SK-N-SH (cell line): ENCODE measurements around the gene RPL7A. TPM values are rescaled to one million over a fixed set of nuclear protein-coding genes. Genes with fewer than 3 reads are reported as not detected.

Experiments
- CTCF ChIA-PET: fragments of 300-600, 350-600 bp; formaldehyde crosslinking; extraction: SDS; loops from one replicate; lab custom pipeline; 2021; lab: Yijun Ruan, JAX
- POLR2A ChIA-PET: fragments of 350-600 bp; sonication (Branson Sonifier 250); formaldehyde crosslinking; extraction: SDS; loops from one replicate; lab custom pipeline; 2020; ENCODE audit warnings: antibody characterized with exemption, inconsistent platforms; lab: Yijun Ruan, JAX
- DNase-seq: peaks from one replicate; pipeline ENCODE4 v3.0.0; 2012
- H2AFZ ChIP-seq: fragments of 200-600 bp; sonication (generic); 2 replicates; pipeline ENCODE4 v1.8.1; 2016; ENCODE audit warnings: antibody characterized with exemption, mild to moderate bottlenecking, low read depth
- H3F3A ChIP-seq: fragments of 200-600 bp; sonication (generic); replicated peaks from 2 replicates; pipeline ENCODE3; 2016; ENCODE audit warnings: antibody characterized with exemption, mild to moderate bottlenecking; ENCODE audit not compliant: insufficient read depth
- H3K27ac ChIP-seq, 2 experiments: fragments of 200-500 bp in 1 of 2; fragments of 200-600 bp in 1 of 2; sonication (Bioruptor generic) in 1 of 2; sonication (generic), shearing (Covaris generic) in 1 of 2; 2 replicates each; pipeline versions ENCODE4 v1.5.1 to v1.6.1; 2014 to 2016; ENCODE audit warnings: low read depth in 2 of 2, inconsistent platforms in 1 of 2, low read length in 1 of 2, mild to moderate bottlenecking in 1 of 2, mixed read lengths in 1 of 2
- H3K27me3 ChIP-seq: fragments of 200-600 bp; sonication (generic), shearing (Covaris generic); 2 replicates; pipeline ENCODE4 v1.6.1; 2016; ENCODE audit warnings: mixed run types; ENCODE audit not compliant: insufficient read depth
- H3K36me3 ChIP-seq, 2 experiments: fragments of 200-500 bp in 1 of 2; fragments of 200-600 bp in 1 of 2; sonication (Bioruptor generic) in 1 of 2; sonication (generic) in 1 of 2; replicated peaks in 1 of 2; 2 replicates each; pipeline versions ENCODE3 to v1.5.1; 2014 to 2016; ENCODE audit warnings: low read length in 1 of 2, mild to moderate bottlenecking in 1 of 2; ENCODE audit not compliant: insufficient read depth in 2 of 2, control insufficient read depth in 1 of 2
- H3K4me1 ChIP-seq, 2 experiments: fragments of 200-500 bp in 1 of 2; fragments of 200-600 bp in 1 of 2; sonication (Bioruptor generic) in 1 of 2; sonication (generic), shearing (Covaris generic) in 1 of 2; 2 replicates each; pipeline versions ENCODE4 v1.5.1 to v1.6.1; 2014 to 2016; ENCODE audit warnings: low read depth in 1 of 2, low read length in 1 of 2, mixed run types in 1 of 2; ENCODE audit not compliant: insufficient read depth in 2 of 2, control insufficient read depth in 1 of 2
- H3K4me2 ChIP-seq: fragments of 200-600 bp; sonication (generic), shearing (Covaris generic); 2 replicates; pipeline ENCODE4 v1.6.1; 2017; ENCODE audit warnings: mixed run types
- H3K4me3 ChIP-seq, 2 experiments: fragments of 200-500 bp in 1 of 2; fragments of 200-600 bp in 1 of 2; sonication (Bioruptor generic) in 1 of 2; sonication (generic), shearing (Covaris generic) in 1 of 2; 2 replicates each; pipeline versions ENCODE4 v1.5.1 to v1.8.1; 2014 to 2016; ENCODE audit warnings: low read depth in 2 of 2, inconsistent platforms in 1 of 2, low read length in 1 of 2, mild to moderate bottlenecking in 1 of 2, mixed read lengths in 1 of 2, moderate library complexity in 1 of 2
- H3K79me2 ChIP-seq: fragments of 200-600 bp; sonication (generic); 2 replicates; pipeline ENCODE4 v1.8.1; 2017; ENCODE audit warnings: mild to moderate bottlenecking; ENCODE audit not compliant: insufficient read depth
- H3K9ac ChIP-seq: fragments of 200-600 bp; sonication (generic); 2 replicates; pipeline ENCODE4 v1.6.1; 2017; ENCODE audit warnings: mixed run types
- H3K9me2 ChIP-seq: fragments of 200-600 bp; sonication (generic); 2 replicates; pipeline ENCODE4 v1.6.1; 2017; ENCODE audit warnings: mixed run types
- H3K9me3 ChIP-seq: fragments of 200-600 bp; sonication (generic); 2 replicates; pipeline ENCODE4 v1.6.1; 2017; ENCODE audit warnings: mixed run types, mild to moderate bottlenecking, moderate library complexity
- H4K20me1 ChIP-seq: fragments of 200-600 bp; sonication (generic); 2 replicates; pipeline ENCODE4 v1.6.1; 2017; ENCODE audit warnings: mild to moderate bottlenecking, mixed run types; ENCODE audit not compliant: insufficient read depth
- CHD2 ChIP-seq: fragments of 150-350 bp; IDR thresholded peaks from 2 replicates; pipeline ENCODE4 v1.6.1; 2018; ENCODE audit warnings: low read length; ENCODE audit not compliant: partially characterized antibody
- ELF1 ChIP-seq: IDR thresholded peaks from 2 replicates; pipeline ENCODE4 v1.4.0; 2012
- EZH2phosphoT487 ChIP-seq: fragments of 200-600 bp; sonication (generic); IDR thresholded peaks from 2 replicates; pipeline ENCODE4 v1.6.1; 2017; ENCODE audit warnings: low read depth, mixed run types, mild to moderate bottlenecking, antibody characterized with exemption, moderate library complexity, borderline replicate concordance
- FOSL2 ChIP-seq: IDR thresholded peaks from 2 replicates; pipeline ENCODE4 v1.4.0; 2012; ENCODE audit warnings: low read depth, mild to moderate bottlenecking, moderate library complexity, borderline replicate concordance
- JUND ChIP-seq: IDR thresholded peaks from 2 replicates; pipeline ENCODE4 v1.4.0; 2012
- NFIC ChIP-seq: IDR thresholded peaks from 2 replicates; pipeline ENCODE4 v1.4.0; 2012; ENCODE audit warnings: borderline replicate concordance
- NRF1 ChIP-seq: IDR thresholded peaks from 2 replicates; pipeline ENCODE4 v1.6.1; 2012; ENCODE audit warnings: low read depth, mild to moderate bottlenecking, low read length
- POLR2AphosphoS5 ChIP-seq: IDR thresholded peaks from 2 replicates; pipeline ENCODE4 v1.6.1; 2012; ENCODE audit warnings: low read depth, low read length
- RAD21 ChIP-seq: IDR thresholded peaks from 2 replicates; pipeline ENCODE4 v1.6.1; 2012; ENCODE audit warnings: mild to moderate bottlenecking, low read length
- RCOR1 ChIP-seq: fragments of 150-350 bp; IDR thresholded peaks from 2 replicates; pipeline ENCODE4 v1.6.1; 2017; ENCODE audit warnings: antibody characterized with exemption, low read length
- TEAD4 ChIP-seq: IDR thresholded peaks from 2 replicates; pipeline ENCODE4 v1.4.0; 2012; ENCODE audit warnings: mild to moderate bottlenecking, borderline replicate concordance; ENCODE audit not compliant: insufficient read depth
- YY1 ChIP-seq: IDR thresholded peaks from 2 replicates; pipeline ENCODE4 v1.4.0; 2012; ENCODE audit warnings: low read depth, mild to moderate bottlenecking
- WGBS: methylation state at CpG from one replicate; pipeline ENCODE4 v1.1.6; 2017; ENCODE audit warnings: low lambda C conversion rate; 5-methylcytosine and 5-hydroxymethylcytosine counted together
- polyA plus RNA-seq, 3 experiments: library from polyadenylated mRNA; depleted of rRNA; stranded (reverse); fragments of >200 nt; gene quantifications; 2 replicates each; pipeline ENCODE4 v1.2.3, GENCODE V29; 2012
- TF ChIP-seq, protein P1 (sequence below): fragments of 200-600 bp; sonication (generic); IDR thresholded peaks from 2 replicates; pipeline ENCODE4 v1.6.1; 2017; ENCODE audit warnings: antibody characterized with exemption, mild to moderate bottlenecking, moderate library complexity
- TF ChIP-seq, protein P2 (sequence below): fragments of 150-350 bp; IDR thresholded peaks from 2 replicates; pipeline ENCODE4 v1.6.1; 2016; ENCODE audit warnings: mild to moderate bottlenecking, low read depth, low read length
- TF ChIP-seq, protein P3 (sequence below): fragments of 150-350 bp; IDR thresholded peaks from 2 replicates; pipeline ENCODE4 v1.6.1; 2017; ENCODE audit warnings: antibody characterized with exemption, low read length, low read depth, borderline replicate concordance
- TF ChIP-seq, protein P4 (sequence below): IDR thresholded peaks from 2 replicates; pipeline ENCODE4; 2012
- TF ChIP-seq, protein P5 (sequence below): IDR thresholded peaks from 2 replicates; pipeline ENCODE4 v1.4.0; 2012; ENCODE audit warnings: low read depth, borderline replicate concordance
- TF ChIP-seq, protein P6 (sequence below): IDR thresholded peaks from 2 replicates; pipeline ENCODE4 v1.4.0; 2012; ENCODE audit warnings: low read depth

The RPL7A gene
- polyA plus RNA-seq, 1 of the 3 experiments (the other 2 are of a cell fraction) = 4,121 TPM

DNA sequence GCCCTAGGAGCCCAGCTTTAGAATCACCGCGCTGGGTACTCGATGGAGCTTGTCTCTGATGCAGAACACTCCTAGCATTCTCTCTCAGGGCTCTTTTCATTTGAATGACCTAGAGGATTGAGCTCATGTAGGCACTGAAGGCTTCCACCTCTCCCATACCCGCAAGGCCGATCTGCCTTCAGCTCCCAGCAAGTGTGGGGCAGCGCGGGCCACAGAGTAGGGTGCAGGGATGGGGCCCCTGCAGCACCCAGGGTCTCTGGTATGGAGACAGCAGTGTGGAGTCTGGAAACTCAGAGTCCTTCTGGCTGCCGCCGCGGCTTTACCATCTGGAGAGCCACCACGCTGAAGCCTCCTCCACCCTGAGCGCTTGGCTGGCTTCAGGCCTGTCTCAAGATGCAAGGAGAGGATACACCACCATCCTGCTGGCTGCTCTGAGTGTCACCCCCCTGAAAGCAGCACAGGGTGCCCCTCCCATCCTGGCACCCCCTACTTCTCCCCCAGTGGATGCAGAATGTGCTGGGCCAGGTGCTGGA lies 41.1 kb downstream of the RPL7A start:
- H3K4me3 ChIP-seq = no peak overlapping the region
- H3F3A ChIP-seq = no peaks in the 10 kb centered on the region
- POLR2A ChIA-PET = interaction anchor here (0.9 kb wide), 1 partner anchor 12 kb away, joined by 3 read pairs; no protein-coding TSS in a partner anchor
- TF ChIP-seq CHD2 (no peak), POLR2AphosphoS5 (no peak), RCOR1 (no peak), FOSL2 (no peak), JUND (no peak), EZH2phosphoT487 (no peak), NRF1 (no peak), YY1 (no peak), NFIC (no peak), ELF1 (no peak), TEAD4 (no peak), RAD21 (no peak)
- TF ChIP-seq, protein P1, sequence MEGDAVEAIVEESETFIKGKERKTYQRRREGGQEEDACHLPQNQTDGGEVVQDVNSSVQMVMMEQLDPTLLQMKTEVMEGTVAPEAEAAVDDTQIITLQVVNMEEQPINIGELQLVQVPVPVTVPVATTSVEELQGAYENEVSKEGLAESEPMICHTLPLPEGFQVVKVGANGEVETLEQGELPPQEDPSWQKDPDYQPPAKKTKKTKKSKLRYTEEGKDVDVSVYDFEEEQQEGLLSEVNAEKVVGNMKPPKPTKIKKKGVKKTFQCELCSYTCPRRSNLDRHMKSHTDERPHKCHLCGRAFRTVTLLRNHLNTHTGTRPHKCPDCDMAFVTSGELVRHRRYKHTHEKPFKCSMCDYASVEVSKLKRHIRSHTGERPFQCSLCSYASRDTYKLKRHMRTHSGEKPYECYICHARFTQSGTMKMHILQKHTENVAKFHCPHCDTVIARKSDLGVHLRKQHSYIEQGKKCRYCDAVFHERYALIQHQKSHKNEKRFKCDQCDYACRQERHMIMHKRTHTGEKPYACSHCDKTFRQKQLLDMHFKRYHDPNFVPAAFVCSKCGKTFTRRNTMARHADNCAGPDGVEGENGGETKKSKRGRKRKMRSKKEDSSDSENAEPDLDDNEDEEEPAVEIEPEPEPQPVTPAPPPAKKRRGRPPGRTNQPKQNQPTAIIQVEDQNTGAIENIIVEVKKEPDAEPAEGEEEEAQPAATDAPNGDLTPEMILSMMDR = no peak
- TF ChIP-seq, protein P2, sequence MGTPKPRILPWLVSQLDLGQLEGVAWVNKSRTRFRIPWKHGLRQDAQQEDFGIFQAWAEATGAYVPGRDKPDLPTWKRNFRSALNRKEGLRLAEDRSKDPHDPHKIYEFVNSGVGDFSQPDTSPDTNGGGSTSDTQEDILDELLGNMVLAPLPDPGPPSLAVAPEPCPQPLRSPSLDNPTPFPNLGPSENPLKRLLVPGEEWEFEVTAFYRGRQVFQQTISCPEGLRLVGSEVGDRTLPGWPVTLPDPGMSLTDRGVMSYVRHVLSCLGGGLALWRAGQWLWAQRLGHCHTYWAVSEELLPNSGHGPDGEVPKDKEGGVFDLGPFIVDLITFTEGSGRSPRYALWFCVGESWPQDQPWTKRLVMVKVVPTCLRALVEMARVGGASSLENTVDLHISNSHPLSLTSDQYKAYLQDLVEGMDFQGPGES = no peak
- TF ChIP-seq, protein P3, sequence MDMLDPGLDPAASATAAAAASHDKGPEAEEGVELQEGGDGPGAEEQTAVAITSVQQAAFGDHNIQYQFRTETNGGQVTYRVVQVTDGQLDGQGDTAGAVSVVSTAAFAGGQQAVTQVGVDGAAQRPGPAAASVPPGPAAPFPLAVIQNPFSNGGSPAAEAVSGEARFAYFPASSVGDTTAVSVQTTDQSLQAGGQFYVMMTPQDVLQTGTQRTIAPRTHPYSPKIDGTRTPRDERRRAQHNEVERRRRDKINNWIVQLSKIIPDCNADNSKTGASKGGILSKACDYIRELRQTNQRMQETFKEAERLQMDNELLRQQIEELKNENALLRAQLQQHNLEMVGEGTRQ = no peak
- TF ChIP-seq, protein P4, sequence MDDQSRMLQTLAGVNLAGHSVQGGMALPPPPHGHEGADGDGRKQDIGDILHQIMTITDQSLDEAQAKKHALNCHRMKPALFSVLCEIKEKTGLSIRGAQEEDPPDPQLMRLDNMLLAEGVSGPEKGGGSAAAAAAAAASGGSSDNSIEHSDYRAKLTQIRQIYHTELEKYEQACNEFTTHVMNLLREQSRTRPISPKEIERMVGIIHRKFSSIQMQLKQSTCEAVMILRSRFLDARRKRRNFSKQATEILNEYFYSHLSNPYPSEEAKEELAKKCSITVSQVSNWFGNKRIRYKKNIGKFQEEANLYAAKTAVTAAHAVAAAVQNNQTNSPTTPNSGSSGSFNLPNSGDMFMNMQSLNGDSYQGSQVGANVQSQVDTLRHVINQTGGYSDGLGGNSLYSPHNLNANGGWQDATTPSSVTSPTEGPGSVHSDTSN = no peak
- TF ChIP-seq, protein P5, sequence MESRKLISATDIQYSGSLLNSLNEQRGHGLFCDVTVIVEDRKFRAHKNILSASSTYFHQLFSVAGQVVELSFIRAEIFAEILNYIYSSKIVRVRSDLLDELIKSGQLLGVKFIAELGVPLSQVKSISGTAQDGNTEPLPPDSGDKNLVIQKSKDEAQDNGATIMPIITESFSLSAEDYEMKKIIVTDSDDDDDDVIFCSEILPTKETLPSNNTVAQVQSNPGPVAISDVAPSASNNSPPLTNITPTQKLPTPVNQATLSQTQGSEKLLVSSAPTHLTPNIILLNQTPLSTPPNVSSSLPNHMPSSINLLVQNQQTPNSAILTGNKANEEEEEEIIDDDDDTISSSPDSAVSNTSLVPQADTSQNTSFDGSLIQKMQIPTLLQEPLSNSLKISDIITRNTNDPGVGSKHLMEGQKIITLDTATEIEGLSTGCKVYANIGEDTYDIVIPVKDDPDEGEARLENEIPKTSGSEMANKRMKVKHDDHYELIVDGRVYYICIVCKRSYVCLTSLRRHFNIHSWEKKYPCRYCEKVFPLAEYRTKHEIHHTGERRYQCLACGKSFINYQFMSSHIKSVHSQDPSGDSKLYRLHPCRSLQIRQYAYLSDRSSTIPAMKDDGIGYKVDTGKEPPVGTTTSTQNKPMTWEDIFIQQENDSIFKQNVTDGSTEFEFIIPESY = no peak
- TF ChIP-seq, protein P6, sequence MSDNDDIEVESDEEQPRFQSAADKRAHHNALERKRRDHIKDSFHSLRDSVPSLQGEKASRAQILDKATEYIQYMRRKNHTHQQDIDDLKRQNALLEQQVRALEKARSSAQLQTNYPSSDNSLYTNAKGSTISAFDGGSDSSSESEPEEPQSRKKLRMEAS = no peak
- TF ChIP-seq, all 33 proteins: peak for 0
- no peaks in the 10 kb centered on the region for H3K27me3 ChIP-seq
- no peaks in the 10 kb centered on the region for H3K79me2 ChIP-seq
- 92% methylated on average over 11 of the region's 12 CpGs for WGBS
- H3K4me1 ChIP-seq = no peaks in the 10 kb centered on the region
- H3K27ac ChIP-seq = no peak overlapping the region
- H3K9ac ChIP-seq = no peak overlapping the region
- no peak for DNase-seq
- H3K9me3 ChIP-seq = no peaks in the 10 kb centered on the region
- H3K9me2 ChIP-seq = no peaks in the 10 kb centered on the region
- H2AFZ ChIP-seq = no peak overlapping the region
- H4K20me1 ChIP-seq = no peaks in the 10 kb centered on the region
- no peaks in the 10 kb centered on the region for H3K36me3 ChIP-seq
- CTCF ChIA-PET = interaction anchor here (1.0 to 1.2 kb wide), 2 partner anchors 12 to 13 kb away, joined by 3 read pairs; partner anchors contain the start of gene STKLD1
- no peak overlapping the region for H3K4me2 ChIP-seq
